DND-41 (cell line): ENCODE data around the gene TSSC4.

Source experiments
- CTCF ChIP-seq: IDR thresholded peaks from 2 replicates; pipeline ENCODE4 v1.5.1; 2012; ENCODE audit warnings: borderline replicate concordance, low read length, moderate library complexity, mild to moderate bottlenecking; ENCODE audit not compliant: poor library complexity, severe bottlenecking; ENCODE audit errors: extremely low read depth
- EZH2 ChIP-seq: IDR thresholded peaks from 3 replicates; pipeline ENCODE4 v1.6.1; 2012; ENCODE audit warnings: borderline replicate concordance, low read depth, mild to moderate bottlenecking, moderate library complexity, low read length, inconsistent platforms; ENCODE audit not compliant: severe bottlenecking

GRCh38 chr11:2443406-2443805 is 42.9 kb downstream of the TSSC4 start:
- TF ChIP-seq CTCF (no peak), EZH2 (no peak)
